Measurements from ENCODE around the gene TSFM.

Gene TSFM

DNA sequence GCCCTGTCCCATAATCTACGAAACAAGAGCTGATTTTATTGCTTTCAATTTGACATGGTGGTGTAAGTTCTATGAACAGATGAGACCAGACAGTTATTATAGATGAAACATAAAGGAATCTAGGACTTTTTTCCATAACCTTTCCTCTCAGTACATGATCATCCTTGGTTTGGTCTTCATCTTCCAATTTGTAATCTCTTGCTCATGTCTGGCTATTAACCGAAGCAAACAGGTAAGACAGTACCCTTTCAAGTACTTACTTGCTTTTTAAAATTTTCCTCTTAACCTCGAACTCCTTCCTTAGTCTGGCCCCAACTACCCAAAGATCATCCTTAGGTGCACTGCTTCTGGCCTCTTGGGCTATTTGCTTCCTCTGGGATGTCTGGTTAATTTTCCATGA, 36.6 kb upstream of the TSFM start:
- DNase-seq (ENCODE audit: low spot score), result no peak

DNA sequence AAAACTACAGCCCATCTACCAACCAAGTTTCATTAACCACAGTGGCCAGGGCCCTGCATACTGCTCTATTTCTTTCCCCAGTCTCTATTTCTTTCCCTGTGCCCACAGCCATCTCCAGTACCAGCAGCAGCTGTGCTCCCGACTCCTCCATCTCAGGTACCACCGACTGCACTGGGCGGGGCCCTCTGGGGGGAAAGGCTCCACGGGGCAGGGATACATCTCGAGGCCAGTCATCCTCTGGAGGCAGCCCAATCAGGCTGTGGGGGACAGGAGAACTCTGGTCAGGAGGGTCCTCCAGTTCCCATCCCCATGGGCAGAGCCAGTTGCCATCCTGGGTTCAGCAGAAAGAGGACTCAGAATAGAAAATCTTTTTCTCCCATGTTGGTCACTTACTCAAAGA, 33.5 kb upstream of the TSFM start:
- DNase-seq (ENCODE audit: low spot score), result no peak

DNA sequence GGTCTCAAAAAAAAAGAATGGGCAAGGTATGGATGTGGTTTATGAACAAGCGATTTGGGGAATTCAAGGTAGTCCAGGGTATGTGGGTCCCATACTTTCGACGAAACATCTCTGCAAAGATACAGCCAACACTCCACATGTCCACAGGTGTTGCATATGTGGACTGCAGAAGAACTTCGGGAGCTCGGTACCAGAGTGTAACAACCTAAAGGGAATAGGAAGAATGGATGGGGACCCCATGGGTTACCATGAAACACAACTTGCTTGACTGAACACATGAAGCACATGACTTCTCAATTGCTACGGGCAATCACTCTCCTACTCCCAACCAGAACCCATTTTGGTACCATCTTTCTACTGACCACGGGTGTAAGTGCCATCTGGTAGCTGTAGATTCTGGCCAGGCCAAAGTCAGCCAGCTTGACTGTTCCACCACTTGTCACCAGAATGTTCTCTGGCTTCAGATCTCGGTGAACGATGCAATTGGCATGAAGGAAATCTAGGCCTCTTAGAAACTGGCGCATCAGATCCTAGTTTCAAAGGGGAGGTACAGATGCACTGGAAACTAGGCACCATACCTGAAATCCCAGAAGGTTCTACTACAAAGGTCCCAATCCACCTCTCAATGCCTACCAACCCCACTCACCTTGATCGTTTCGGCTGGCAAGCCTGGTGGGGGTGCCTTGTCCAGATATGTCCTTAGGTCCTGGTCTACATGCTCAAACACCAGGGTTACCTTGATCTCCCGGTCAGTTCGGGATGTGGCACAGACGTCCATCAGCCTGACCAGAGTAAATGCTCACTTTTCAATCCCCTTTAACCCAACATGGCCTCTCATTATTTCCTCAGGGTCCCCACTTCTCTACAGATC, 31.8 kb upstream of the TSFM start:
- no peak for DNase-seq (ENCODE audit: low spot score)

DNA sequence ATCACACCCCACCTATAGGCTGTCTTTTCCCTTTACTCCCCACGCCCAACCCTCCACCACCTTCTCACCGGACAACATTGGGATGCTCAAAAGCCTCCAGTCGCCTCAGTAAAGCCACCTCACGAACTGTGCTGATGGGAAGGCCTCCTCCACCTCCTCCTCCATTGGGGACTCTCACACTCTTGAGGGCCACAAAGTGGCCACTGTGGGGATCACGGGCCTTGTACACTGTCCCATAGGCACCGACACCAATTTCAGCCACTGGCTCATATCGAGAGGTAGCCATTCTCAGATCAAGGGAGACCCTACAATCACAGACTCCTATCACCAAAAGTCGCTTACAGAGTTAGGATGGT, 31.2 kb upstream of the TSFM start:
- no peak for DNase-seq (ENCODE audit: low spot score)

DNA sequence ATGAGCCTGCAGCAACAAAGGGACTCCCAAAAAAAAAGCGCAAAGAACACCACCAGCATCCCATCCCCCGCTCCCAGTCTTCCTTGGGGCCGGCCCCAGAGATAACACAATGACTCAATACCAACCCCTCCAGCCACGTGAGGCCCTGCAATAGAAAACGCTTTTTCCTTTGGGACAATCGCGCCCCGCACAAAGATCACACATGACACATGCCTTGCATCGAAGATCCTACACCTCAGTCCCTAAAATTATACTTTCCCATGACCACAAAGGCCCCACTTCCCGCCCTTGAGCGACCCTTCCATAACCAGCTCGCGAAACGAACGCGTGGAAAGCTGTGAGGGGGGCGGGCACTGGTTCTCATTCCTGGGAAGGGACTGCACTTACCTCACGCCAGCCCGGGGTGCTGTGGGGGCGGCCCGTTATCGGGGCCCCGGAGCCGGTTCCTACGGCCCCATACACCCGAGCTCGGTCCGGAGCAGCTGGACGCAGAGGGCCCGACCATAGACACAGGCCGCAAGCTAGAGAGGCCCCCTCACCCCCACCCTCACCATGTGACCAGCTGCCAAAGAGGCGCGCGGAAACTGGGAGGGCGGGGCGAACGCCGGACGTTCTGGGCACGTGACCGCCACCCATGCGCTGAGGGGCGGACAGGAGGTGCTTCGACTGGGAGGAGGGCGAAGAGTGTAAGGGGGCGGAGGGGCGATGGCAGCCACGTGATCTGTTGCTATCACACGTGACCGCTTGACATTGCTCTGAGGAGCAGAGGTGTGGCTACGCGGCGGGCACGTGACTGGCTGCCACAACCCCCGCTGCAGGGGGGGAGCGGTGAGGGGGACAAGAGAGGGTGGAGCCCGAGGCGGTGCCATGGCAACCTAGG, 30.6 kb upstream of the TSFM start, which contains the start of gene CDK4:
CDK4 (minus strand) TSS at position 523 of the 880 bp plus-strand sequence. CDS start 593 bp downstream, outside the sequence.
- peak; percentile 100 for DNase-seq (ENCODE audit: low spot score)

DNA sequence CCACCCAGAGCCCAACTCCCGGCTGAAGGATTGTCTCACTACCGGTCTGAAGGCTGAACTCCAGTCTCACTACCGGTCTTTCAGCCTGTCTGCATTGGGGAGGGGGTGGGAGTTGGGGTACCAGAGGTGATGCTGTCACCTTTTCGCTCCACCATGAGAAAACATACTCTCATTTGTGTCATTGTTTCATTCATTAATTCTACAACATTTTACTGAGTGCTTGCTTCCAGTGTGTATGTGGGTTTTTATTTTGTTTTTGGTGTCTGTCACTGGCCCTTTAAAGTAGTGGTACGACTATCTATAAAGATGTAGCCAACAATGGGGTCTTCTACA, 30.0 kb upstream of the TSFM start:
- DNase-seq (ENCODE audit: low spot score), result no peak

DNA sequence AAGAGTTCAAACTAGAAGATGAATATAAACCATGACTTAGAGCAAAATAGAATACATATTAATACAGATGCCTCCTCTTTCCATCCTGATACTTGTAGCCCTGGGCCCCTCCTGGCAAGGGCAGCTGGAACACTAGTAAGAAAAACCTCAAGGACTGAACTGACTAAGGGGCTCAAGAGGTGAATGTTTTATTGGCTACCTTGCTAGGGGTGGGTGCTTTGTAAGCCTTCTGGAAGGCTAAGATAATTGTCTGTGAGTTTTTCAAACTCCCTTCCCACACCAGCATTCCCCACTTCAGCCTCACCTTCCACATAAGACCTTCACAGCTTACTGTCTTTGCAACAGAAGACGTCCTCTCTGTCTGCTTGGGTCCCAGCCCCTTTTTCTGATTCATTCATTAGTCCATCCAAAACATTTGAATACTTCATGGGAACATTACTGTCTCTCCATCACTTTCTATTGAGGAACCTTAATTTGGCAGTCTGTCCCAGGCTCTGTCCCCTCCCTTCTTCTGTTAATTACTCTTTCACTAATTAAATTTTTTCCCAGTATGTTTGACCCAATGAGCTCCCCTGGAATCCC, 28.7 kb upstream of the TSFM start:
- DNase-seq (ENCODE audit: low spot score), result no peak

DNA sequence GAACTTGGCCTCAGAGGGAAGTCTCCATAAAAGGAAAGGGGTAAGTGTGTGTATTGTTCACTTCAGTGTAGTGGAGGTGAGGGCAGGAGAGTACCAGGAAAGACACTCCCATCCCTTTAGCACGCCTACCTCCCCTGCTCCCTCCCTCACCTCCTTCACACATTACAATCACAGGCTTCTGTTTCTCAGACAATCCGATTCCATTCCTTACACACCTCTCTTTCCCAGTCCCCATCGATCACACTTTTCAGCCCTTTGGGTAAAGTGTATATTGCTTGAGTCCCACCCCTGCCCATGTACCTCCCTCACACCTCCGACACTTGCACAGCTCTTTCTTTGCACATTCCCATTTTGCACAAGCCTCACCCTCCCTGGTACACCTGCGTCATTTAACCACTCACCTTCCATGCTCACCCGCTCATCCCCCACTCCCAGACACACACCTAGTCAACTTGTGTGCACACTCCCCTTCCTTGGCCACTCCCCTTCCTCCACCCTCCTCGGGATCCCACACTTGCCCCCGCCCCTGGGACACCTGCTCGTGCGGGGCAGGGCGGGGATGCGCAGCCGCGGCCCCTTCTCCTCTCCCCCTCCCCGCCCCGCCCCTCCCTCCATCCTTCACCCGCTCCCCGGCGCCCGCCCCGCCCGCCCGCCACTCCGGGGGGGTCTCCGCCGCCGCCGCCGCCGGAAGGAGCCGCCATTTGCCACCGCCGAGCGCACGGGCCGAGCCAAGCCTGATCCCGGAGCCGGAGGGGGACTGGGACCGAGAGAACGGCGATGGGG, 28.0 kb upstream of the TSFM start, which contains the start of gene MARCHF9:
MARCHF9 (plus strand) TSS at position 693 of the 783 bp plus-strand sequence. CDS start 426 bp downstream, outside the sequence.
- DNase-seq (ENCODE audit: low spot score), result peak; percentile 68

DNA sequence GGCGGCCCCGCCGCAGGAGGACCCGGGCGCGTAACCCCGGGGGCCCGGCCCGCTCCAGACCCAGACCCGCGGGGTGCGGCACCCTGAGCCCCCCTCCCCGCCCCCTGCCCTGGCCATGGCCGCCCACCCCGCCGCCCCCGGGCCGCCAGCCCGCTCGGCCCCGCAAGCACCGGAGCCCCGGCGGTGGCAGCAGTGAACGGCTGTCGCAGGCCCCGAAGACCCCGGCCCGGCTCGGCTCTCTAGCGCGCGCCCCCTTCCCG, 27.5 kb upstream of the TSFM start:
- DNase-seq (ENCODE audit: low spot score), result no peak

DNA sequence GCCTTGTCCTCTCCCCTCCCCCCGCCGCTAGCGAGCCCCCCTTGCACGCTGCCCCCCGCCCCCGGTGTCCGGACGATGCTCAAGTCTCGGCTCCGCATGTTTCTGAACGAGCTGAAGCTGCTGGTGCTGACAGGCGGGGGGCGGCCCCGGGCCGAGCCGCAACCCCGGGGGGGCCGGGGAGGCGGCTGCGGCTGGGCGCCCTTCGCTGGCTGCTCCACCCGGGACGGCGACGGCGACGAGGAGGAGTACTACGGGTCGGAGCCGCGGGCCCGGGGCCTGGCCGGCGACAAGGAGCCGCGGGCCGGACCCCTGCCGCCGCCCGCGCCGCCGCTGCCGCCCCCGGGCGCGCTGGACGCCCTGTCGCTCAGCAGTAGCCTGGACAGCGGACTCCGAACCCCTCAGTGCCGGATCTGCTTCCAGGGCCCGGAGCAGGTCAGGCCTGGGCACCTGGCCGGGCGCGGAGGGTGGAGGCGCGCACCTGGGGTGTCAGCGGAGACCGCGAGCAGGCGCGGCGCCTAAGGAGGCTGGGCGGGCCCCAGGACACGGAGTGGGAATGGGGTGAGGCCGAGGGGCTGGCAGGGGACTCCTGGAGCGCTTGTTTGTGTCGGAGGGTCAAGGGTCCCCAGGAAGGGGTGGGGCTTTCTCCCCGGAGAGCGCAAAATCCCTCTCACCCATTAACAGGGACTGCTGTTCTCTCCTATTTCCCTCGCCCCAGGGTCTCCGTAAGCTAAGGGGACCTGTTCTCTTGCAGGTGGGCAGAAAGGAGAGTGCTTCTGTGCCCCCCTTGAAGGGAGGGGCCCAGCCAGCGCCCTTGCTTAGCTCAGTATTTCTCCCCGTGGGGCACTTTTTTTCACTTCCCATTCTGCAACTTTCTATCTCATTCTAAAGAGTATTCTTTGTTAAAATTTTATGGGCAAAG, 26.9 kb upstream of the TSFM start:
- DNase-seq (ENCODE audit: low spot score), result no peak

DNA sequence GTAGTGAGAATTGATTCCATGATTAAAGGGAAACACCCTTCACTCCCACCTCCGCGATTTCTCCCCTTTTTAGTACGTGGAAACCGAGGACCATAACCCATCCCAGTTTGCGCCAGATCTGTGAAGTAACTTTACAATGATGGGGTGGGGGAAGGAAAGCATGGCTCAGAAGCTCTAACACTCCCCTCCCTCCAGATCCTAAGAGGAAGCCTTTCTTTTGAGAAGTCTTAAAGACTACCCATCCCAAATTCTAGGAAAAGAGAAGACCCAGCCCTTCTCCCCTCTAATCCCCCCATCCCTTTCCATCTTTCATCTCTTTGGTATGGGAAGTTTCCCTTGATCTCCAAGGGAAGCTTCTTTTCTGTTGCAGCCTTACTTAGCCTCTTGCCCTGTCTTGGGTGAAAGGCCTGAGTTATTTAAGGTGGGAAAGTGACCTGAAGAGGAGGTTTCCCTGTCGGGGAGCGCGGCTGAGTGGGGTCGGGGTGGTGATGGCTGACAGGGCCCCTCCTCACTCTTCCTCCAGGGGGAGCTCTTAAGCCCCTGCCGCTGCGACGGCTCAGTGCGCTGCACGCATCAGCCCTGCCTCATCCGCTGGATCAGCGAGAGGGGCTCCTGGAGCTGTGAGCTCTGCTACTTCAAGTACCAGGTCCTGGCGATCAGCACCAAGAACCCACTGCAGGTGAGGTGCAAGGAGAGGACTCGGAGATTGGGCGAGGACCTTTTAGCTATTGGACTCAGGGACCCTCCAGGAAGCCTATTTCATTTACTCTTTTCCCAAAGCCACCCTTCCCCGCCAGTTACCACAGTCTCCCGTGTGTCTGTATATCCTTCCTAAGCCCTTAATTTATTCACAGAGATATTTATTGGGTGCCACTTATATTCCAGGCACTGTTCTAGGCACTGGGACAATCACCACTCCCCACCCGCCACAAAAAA, 25.9 kb upstream of the TSFM start:
- no peak for DNase-seq (ENCODE audit: low spot score)

DNA sequence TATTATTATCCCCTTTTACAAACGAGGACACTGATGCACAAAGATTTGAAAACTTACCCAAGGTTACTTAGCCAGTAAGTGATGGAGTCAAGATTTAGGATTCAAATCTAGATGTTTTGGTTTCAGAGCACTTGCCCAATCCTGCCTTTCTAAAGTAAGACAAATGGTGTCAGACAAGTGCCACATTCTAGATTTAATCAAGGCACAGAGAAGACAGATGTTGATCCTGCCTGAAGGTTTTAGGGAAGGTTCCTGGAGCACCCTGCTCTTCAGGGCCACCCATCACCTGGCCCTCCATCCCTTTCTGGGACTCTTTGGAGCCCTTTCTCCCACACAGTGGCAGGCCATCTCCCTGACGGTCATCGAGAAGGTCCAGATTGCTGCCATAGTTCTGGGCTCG, 24.8 kb upstream of the TSFM start:
- DNase-seq (ENCODE audit: low spot score), result no peak

DNA sequence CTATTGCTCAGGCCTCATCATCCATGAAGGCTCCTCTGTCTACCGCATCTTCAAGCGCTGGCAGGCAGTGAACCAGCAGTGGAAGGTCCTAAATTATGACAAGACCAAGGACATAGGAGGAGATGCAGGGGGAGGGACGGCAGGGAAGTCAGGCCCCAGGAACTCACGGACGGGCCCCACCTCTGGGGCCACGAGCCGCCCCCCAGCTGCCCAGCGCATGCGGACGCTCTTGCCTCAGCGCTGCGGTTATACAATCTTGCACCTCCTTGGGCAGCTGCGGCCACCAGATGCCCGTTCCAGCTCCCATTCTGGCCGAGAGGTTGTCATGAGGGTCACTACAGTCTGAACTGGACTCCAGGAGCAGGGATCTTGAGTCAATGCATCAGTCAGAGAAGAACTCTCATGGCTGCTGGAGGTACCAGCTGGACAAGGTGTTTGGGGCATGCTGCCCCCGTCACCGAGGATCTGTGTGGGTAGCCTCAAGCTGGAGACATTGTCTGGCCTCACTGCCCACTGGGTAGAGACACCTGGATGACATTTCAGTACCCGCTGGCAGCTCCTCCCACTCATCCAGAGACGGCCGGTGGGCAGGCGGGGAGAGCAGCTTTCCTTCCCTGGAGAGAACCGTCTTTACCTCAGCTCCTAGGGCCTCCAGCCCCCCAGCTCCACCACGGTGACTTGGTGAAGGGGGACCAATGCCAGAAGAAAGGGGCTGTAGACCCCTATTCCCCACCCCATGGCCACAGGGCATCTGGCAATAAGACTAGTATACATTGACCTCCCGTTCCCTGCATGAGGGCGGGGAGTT, 23.8 kb upstream of the TSFM start:
- no peak for DNase-seq (ENCODE audit: low spot score)

DNA sequence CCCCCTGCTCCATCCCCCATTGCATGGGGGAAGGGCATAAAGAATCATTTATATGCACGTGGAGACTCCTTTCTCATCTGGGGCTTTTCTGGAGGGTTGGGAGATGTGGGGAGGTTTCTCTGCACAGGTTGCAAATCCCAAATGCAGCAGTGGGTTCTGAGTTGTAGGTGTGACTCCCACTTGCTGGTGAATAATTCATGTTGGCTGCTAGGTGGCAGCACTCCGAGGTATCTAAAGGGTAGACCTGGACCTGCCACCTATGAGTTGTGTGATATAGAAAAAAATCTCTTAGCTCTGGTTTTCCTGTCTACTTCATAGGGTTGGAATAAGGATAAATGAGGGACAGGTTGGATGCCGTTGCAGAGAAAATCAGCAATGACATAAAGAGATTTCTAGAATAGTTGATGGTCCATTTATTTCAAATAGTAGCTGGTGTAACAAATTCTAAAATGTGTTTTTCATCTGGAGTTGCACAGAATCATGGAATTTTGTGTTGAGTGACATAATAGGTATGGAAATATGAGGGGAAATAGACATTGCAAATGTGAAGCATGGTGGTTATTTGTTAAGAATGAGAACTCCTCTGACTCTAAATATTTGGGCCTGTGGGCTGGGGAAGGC, 23.1 kb upstream of the TSFM start:
- DNase-seq (ENCODE audit: low spot score), result no peak

DNA sequence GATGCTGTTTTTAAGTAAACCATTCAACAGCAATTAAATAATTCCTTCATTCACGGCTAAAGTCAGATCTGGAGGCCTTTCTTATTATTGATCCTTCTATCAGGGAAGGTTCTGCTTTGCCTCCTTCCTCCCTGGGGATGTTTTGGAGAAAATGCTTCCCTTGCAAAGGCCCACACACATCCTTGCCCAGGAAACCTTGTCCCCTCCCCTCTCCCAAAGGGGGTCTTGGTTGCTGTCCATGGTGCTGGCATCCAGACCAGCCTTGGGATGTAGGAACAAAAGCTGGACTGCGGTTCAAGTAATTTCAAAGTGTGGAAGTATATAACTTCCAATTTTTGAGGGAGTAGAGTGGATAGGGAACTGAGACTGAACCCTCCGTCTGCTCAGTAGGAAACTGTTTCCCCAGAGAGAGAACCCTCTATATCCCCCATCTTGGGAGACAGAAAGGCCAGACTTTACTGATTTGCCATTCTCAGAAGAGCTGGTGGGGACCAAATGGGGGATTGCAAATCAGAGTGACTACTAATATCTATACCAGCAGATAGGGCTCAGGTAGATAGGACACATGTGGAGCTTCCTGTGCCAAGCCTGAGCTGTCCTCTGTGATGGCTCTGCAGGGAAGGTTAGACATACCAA, 22.1 kb upstream of the TSFM start:
- DNase-seq (ENCODE audit: low spot score), result no peak

DNA sequence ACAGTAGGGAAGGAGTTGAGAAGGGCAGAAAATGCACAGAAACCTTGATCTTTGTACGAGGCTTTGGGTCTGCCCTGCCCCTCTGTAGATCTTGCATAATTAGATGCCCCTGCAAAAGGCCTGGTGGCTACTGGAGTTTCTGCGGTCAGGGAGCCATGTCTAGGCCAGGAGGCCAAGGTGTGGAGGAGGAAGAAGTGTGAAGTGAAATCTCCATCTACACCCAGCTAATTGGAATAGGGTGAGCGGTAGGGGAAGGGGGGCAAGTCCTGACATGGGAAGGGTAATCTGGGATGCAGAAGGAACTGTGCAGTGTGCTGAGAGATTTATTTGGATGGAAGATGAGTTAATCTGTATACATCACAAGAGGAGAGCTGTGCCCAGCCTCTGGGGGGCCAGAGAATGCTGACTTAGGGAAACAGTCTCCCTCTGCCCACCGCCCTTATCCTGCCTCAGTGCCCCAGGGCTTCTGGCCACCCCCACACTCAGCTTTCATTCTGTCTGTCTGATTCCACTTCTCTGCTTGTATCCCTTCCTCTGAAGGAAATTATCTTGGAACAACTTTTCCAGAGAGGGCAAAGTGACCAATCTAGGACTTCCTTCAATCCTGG, 21.1 kb upstream of the TSFM start:
- DNase-seq (ENCODE audit: low spot score), result no peak

DNA sequence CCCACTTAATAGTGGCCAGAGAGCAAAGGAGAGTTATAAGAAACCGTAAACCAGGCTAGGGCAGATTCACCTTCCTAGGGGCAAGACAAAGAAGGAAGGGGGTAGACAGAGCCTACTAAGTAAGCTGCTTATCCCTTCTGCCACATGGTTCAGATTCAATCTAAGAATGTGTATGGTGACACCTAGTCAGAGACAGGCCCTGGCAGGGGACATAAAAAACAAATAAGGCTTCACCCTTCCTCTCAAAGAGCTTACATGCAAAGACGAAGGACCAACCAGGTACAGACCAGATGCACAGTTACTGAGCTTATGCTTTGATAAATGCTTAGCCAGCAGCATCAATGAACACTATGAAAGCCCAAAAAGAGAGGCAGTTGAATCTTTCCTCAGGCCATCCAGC, 20.1 kb upstream of the TSFM start:
- no peak for DNase-seq (ENCODE audit: low spot score)

Data from Ammon's horn (tissue), 1 donor.